Neural cell (in vitro differentiated cells): ENCODE results near the gene ARHGAP18.

Experiments used
- EZH2 ChIP-seq: fragments of 200-600, 300-800 bp; shearing (Covaris generic), sonication (generic); IDR thresholded peaks from 2 replicates; pipeline ENCODE4 v1.6.1; 2014; ENCODE audit warnings: antibody characterized with exemption, low read length, borderline replicate concordance, mild to moderate bottlenecking; ENCODE audit not compliant: insufficient read depth, poor library complexity, severe bottlenecking
- RAD21 ChIP-seq: fragments of 450-650 bp; conservative IDR thresholded peaks from 2 replicates; pipeline ENCODE4 v1.6.1; 2014; ENCODE audit warnings: antibody characterized with exemption, mild to moderate bottlenecking, moderate library complexity
- SMC3 ChIP-seq: fragments of 450-650 bp; conservative IDR thresholded peaks from 2 replicates; pipeline ENCODE4 v1.6.1; 2014; ENCODE audit warnings: antibody characterized with exemption, mild to moderate bottlenecking, moderate library complexity; ENCODE audit not compliant: poor library complexity

DNA sequence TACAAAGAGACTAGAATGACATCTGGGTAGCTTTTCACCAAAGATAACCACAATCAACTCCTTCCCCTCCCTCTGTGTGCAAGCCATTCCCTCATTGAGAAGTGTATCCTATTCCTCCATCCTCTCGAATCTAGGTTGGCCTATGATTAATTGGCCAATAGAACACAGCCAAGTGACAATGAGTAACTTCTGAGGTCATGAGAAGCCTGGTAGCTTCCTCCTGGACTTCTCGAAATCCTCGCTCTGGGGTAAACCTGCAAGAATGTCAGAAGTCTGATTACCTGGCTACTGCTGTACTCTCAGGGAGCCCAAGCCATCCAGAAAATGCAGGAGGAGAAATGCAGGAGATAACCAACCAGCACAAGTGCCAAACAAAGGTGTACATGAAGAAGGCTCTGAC lies 13.1 kb downstream of the ARHGAP18 start:
- no peak for TF ChIP-seq RAD21
- no peak for TF ChIP-seq SMC3
- no peak for TF ChIP-seq EZH2
